Naive thymus-derived CD8-positive, alpha-beta T cell (primary cell): ENCODE results near the gene RERE. TPM values are rescaled to one million over a fixed set of nuclear protein-coding genes. Genes with fewer than 3 reads are reported as not detected.

ENCODE experiments used
- ATAC-seq, 2 donors: fragments of 150-1000 bp; cut with Tn5 transposase in 1 of 2; sonication (Bioruptor Pico), chemical (Tn5 transposase) in 1 of 2; 1 replicate in 1 of 2; 2 replicates in 1 of 2; pipeline ENCODE4 v1.10.0; 2021; ENCODE audit warnings: mild to moderate bottlenecking in 2 of 2, moderate library complexity in 2 of 2
- POLR2A ChIA-PET: fragments of 350-600 bp; sonication (Branson Sonifier 250); formaldehyde crosslinking; loops from one replicate; lab custom pipeline; 2021; ENCODE audit warnings: antibody characterized with exemption; lab: Charles Lee
- DNase-seq, 10 donors: peaks; one replicate each; pipeline versions ENCODE4 v3.0.0 to v3.0.0-alpha.2; 2020 to 2022
- H3K27ac Mint-ChIP-seq, 10 donors: one replicate each; pipeline ENCODE4 v1.8.0; 2020 to 2022; ENCODE audit warnings: mild to moderate bottlenecking in 10 of 10, mixed read lengths in 10 of 10, moderate library complexity in 4 of 10, inconsistent platforms in 1 of 10
- H3K27me3 Mint-ChIP-seq, 5 donors: one replicate each; pipeline ENCODE4 v1.8.0; 2021 to 2022; ENCODE audit warnings: mixed read lengths in 5 of 5
- H3K36me3 Mint-ChIP-seq, 3 donors: one replicate each; pipeline ENCODE4 v1.8.0; 2020 to 2022; ENCODE audit warnings: mixed read lengths in 3 of 3, mild to moderate bottlenecking in 2 of 3, inconsistent platforms in 1 of 3
- H3K4me1 Mint-ChIP-seq, 4 donors: one replicate each; pipeline ENCODE4 v1.8.0; 2021 to 2022; ENCODE audit warnings: mixed read lengths in 4 of 4
- H3K4me3 Mint-ChIP-seq, 10 donors: one replicate each; pipeline ENCODE4 v1.8.0; 2020 to 2022; ENCODE audit warnings: mild to moderate bottlenecking in 10 of 10, mixed read lengths in 10 of 10, moderate library complexity in 6 of 10, inconsistent platforms in 1 of 10
- H3K9me3 Mint-ChIP-seq, 9 donors: one replicate each; pipeline ENCODE4 v1.8.0; 2020 to 2022; ENCODE audit warnings: mixed read lengths in 9 of 9, mild to moderate bottlenecking in 3 of 9, inconsistent platforms in 1 of 9, moderate library complexity in 1 of 9
- polyA plus RNA-seq, 3 donors: library from polyadenylated mRNA; unstranded; fragments of 300-500 nt; fragmentation: Illumina TruSeq; gene quantifications; one replicate each; pipeline ENCODE4 v1.2.3, GENCODE V29; 2021
- total RNA-seq, 8 experiments: library from RNA in 2 of 8; stranded (reverse) in 2 of 8; gene quantifications; one replicate each; pipeline ENCODE4 v1.2.3 and lab custom pipeline; 2021 to 2026

The RERE gene
- total and polyA plus RNA-seq, 5 experiments from 2014 or later, result 4.1 to 84.2 (median 8.8) TPM

GRCh38 chr1:8525216-8525557 lies 292.3 kb downstream of the RERE start:
- no peaks in the 10 kb centered on the region for H3K27me3 Mint-ChIP-seq
- H3K36me3 Mint-ChIP-seq, result peaks cover 0 to 13% (median 11%) of the 10 kb centered on the region in 3 donors
- H3K4me3 Mint-ChIP-seq, result no peak overlapping the region
- no peaks in the 10 kb centered on the region for H3K9me3 Mint-ChIP-seq
- peak in 9 of 10 donors; percentile 17 to 60 (median 46) for DNase-seq
- H3K4me1 Mint-ChIP-seq, result peaks cover 21 to 55% (median 31%) of the 10 kb centered on the region in 4 donors
- ATAC-seq, result peak; percentile 41 to 48
- POLR2A ChIA-PET, result interaction anchor here (0.7 to 2.8 kb wide), 10 partner anchors 8 to 564 kb away, joined by 3 to 28 read pairs (median 5); partner anchors contain the start of gene PARK7
- H3K27ac Mint-ChIP-seq, result no peak overlapping the region

- Mint-ChIP-seq H3K9me3 (no peaks in the 10 kb centered on the region), H3K4me1 (peaks cover 21 to 58% (median 34%) of the 10 kb centered on the region in 4 donors), H3K27me3 (no peaks in the 10 kb centered on the region), H3K36me3 (peaks cover 0 to 13% (median 11%) of the 10 kb centered on the region in 3 donors), H3K27ac (no peak overlapping the region), H3K4me3 (no peak overlapping the region)
- DNase-seq (no peak), ATAC-seq (no peak)
- POLR2A ChIA-PET, result interaction anchor here (0.7 to 2.8 kb wide), 7 partner anchors 8 to 402 kb away, joined by 3 to 28 read pairs (median 9); no protein-coding TSS in a partner anchor
Measured at GRCh38 chr1:8524627-8525157, 292.7 kb downstream of the RERE start.

DNA sequence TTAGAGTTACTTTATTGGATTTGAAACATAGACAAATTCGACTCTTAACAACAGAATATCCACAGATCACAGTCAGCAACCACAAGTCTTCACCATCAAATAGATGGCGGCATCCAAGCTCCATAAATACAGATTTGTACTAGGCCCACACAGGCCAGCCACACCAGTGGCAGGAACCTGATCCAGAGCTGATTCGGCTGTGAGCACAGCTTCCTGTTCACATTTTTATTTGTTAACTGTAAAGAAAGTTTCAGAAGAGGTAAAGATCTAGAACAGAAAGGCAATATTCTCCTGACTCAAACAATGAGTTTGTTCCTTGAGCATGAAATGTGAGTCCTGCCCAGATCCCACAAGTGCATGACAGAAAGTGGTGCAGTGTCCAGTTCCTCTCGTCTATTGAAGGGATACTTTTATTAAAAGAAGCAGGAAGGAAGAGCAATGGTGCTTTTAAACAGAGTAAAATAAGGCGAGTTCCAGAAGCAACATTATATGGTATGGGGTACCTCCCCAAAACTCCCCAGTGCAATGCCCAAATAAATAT lies 293.7 kb downstream of the RERE start:
- peaks cover 21 to 62% (median 39%) of the 10 kb centered on the region in 4 donors for H3K4me1 Mint-ChIP-seq
- H3K36me3 Mint-ChIP-seq, result peaks cover 0 to 13% (median 11%) of the 10 kb centered on the region in 3 donors
- DNase-seq (peak in 4 of 10 donors; percentile 4 to 31 (median 18)), ATAC-seq (no peak)
- no peak overlapping the region for H3K4me3 Mint-ChIP-seq
- no peaks in the 10 kb centered on the region for H3K9me3 Mint-ChIP-seq
- no peak overlapping the region for H3K27ac Mint-ChIP-seq
- no peaks in the 10 kb centered on the region for H3K27me3 Mint-ChIP-seq
- POLR2A ChIA-PET, result interaction anchor here (1.0 to 1.3 kb wide), 4 partner anchors 8 to 99 kb away, joined by 3 to 5 read pairs (median 4); no protein-coding TSS in a partner anchor

- H3K27me3 Mint-ChIP-seq, result no peaks in the 10 kb centered on the region
- ATAC-seq (no peak), DNase-seq (no peak)
- peaks cover 0 to 13% (median 11%) of the 10 kb centered on the region in 3 donors for H3K36me3 Mint-ChIP-seq
- no peaks in the 10 kb centered on the region for H3K9me3 Mint-ChIP-seq
- H3K27ac Mint-ChIP-seq, result peak overlapping the region in 5 of 10 donors; percentile 43 to 75 (median 58)
- POLR2A ChIA-PET, result interaction anchor here (0.6 to 1.6 kb wide), 5 partner anchors 11 to 354 kb away, joined by 3 to 5 read pairs (median 3); partner anchors contain the start of gene SLC45A1
- peak overlapping the region in 1 of 10 donors; percentile 9 for H3K4me3 Mint-ChIP-seq
- H3K4me1 Mint-ChIP-seq, result peaks cover 34 to 85% (median 58%) of the 10 kb centered on the region in 4 donors
Measured at GRCh38 chr1:8520483-8520966, 296.9 kb downstream of the RERE start.

GRCh38 chr1:8519167-8519566 lies 298.3 kb downstream of the RERE start:
- DNase-seq, result no peak
- no peak for ATAC-seq
- no peak overlapping the region for H3K4me3 Mint-ChIP-seq
- POLR2A ChIA-PET, result no interaction called here
- peaks cover 30 to 82% (median 62%) of the 10 kb centered on the region in 4 donors for H3K4me1 Mint-ChIP-seq
- peaks cover 0 to 14% (median 13%) of the 10 kb centered on the region in 3 donors for H3K36me3 Mint-ChIP-seq
- peak overlapping the region in 3 of 10 donors; percentile 37 to 76 (median 57) for H3K27ac Mint-ChIP-seq
- no peaks in the 10 kb centered on the region for H3K27me3 Mint-ChIP-seq
- no peaks in the 10 kb centered on the region for H3K9me3 Mint-ChIP-seq

DNA sequence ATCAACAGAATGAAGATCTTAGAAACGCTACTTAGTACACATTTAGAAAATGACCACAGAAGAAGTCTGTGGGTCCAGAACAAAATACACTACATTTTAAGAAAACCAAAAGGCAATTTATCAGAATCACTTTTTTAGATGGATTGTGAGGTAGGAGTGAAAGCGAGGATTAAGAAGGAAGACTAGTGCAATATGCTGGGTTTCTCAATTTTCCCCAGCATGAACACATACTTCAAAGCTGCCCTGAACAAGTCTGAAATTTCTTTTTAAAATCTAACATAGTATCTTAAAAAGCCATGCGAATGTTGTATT lies 299.0 kb downstream of the RERE start:
- peaks cover 0 to 14% (median 11%) of the 10 kb centered on the region in 3 donors for H3K36me3 Mint-ChIP-seq
- H3K27ac Mint-ChIP-seq, result peak overlapping the region in 9 of 10 donors; percentile 19 to 88 (median 76)
- DNase-seq (no peak), ATAC-seq (no peak)
- no peaks in the 10 kb centered on the region for H3K9me3 Mint-ChIP-seq
- no peaks in the 10 kb centered on the region for H3K27me3 Mint-ChIP-seq
- no peak overlapping the region for H3K4me3 Mint-ChIP-seq
- H3K4me1 Mint-ChIP-seq, result peaks cover 24 to 79% (median 64%) of the 10 kb centered on the region in 4 donors
- POLR2A ChIA-PET, result no interaction called here

DNA sequence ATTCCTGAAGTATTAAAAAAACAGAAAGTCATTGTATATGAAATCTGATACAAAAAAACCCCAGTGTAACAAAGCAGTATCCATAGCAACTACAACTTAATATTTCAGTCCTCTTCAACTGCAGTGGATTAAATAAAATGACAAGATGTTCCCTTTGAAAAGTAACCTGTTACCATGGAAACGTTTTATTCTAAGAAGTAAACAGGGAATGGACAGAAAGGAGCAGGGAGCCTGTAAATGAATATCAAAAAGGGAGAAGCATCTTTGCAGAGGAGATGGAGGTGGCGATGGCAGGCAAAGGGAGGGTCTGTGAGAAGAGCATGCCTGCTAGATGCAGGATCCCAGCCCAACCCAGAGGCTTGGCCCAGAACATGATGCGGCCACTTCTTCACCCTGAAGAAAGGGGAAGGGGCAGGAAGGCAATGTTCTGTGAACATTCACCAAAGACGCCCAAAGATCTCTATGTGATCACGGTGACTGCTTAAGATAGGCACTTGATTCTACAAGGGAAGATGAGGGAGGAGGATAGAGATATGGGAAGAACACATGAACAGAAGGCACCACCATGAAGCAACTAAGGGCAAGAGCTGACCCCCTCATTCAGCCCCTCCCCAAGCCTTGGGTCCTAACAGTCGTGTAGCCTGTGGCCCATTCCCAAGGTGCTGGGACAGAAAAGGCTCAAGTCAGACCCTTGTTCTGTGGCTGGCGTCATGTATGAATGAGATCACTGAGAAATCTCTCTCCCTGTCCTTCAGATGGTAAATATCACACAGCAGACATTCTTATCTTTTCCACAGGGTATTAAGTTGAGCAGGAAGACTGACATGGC lies 299.6 kb downstream of the RERE start:
- peaks cover 22 to 74% (median 65%) of the 10 kb centered on the region in 4 donors for H3K4me1 Mint-ChIP-seq
- DNase-seq (peak in 1 of 10 donors; percentile 13), ATAC-seq (peak; percentile 45 to 55)
- peak overlapping the region in 6 of 10 donors; percentile 1 to 56 (median 40) for H3K4me3 Mint-ChIP-seq
- H3K27ac Mint-ChIP-seq, result peak overlapping the region; percentile 19 to 91 (median 78)
- POLR2A ChIA-PET, result no interaction called here
- H3K9me3 Mint-ChIP-seq, result no peaks in the 10 kb centered on the region
- no peaks in the 10 kb centered on the region for H3K27me3 Mint-ChIP-seq
- H3K36me3 Mint-ChIP-seq, result peaks cover 0 to 12% (median 8%) of the 10 kb centered on the region in 3 donors

- Mint-ChIP-seq H3K36me3 (peaks cover 0 to 7% (median 5%) of the 10 kb centered on the region in 3 donors), H3K27me3 (no peaks in the 10 kb centered on the region), H3K27ac (peak overlapping the region; percentile 19 to 88 (median 76)), H3K4me1 (peaks cover 22 to 73% (median 64%) of the 10 kb centered on the region in 4 donors), H3K4me3 (peak overlapping the region; percentile 5 to 74 (median 54)), H3K9me3 (no peaks in the 10 kb centered on the region)
- DNase-seq, result peak in 3 of 10 donors; percentile 23 to 26 (median 25)
- peak; percentile 68 to 84 for ATAC-seq
- POLR2A ChIA-PET, result interaction anchor here (1.0 kb wide), 1 partner anchor 9 kb away, joined by 9 read pairs; no protein-coding TSS in a partner anchor
Measured at GRCh38 chr1:8516793-8517556, 300.5 kb downstream of the RERE start.

DNA sequence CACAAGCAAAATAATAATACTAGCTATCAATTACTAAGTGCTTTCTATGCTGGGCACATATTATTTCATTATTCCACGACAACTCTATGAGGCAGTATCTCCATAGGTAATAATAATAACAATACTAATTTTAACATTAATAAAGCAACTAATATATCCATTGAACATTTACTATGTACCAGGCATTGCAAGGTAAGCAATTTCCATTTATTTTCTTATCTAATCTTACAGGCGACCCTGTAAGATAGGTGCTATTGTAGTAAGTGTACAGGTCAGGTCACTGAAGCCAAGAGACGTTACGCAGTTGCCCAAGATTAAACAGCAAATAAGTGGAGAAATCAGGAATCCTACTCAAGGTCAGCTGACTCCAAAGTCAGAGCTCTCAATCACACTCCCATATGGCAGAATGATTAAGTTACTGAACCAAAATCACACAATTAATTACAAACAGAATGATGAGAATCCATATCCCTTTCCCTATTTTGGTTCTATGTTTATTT lies 301.1 kb downstream of the RERE start:
- ATAC-seq, result no peak
- POLR2A ChIA-PET, result interaction anchor here (1.0 kb wide), 1 partner anchor 9 kb away, joined by 9 read pairs; no protein-coding TSS in a partner anchor
- H3K9me3 Mint-ChIP-seq, result no peaks in the 10 kb centered on the region
- no peaks in the 10 kb centered on the region for H3K27me3 Mint-ChIP-seq
- peaks cover 22 to 73% (median 64%) of the 10 kb centered on the region in 4 donors for H3K4me1 Mint-ChIP-seq
- DNase-seq, result no peak
- peaks cover 0 to 5% (median 4%) of the 10 kb centered on the region in 3 donors for H3K36me3 Mint-ChIP-seq
- peak overlapping the region in 7 of 10 donors; percentile 5 to 66 (median 51) for H3K4me3 Mint-ChIP-seq
- H3K27ac Mint-ChIP-seq, result peak overlapping the region in 9 of 10 donors; percentile 19 to 88 (median 76)

DNA sequence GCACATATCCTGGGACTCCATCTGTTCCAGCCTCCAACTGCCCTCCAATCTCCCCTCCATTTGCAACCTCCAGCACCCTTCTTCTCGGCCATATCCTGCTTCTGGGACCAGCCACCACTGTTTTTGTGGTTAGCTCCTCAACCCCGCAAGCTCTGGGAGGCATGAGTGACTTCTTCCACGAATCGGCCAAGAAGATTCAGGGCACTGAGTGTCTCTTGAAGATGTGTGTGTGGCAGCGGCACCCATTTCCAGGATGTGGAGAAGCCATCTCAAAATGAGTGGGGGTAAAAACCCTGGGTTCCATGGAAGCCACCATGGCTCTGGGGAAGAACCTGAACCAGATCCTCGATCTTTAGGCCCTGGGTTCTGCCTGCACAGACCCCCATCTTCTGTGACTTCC lies 304.9 kb downstream of the RERE start:
- Mint-ChIP-seq H3K36me3 (peaks cover 0 to 10% (median 2%) of the 10 kb centered on the region in 3 donors), H3K27me3 (no peaks in the 10 kb centered on the region), H3K27ac (peak overlapping the region in 4 of 10 donors; percentile 69 to 71 (median 71)), H3K4me3 (peak overlapping the region in 5 of 10 donors; percentile 6 to 49 (median 22)), H3K4me1 (peaks cover 20 to 68% (median 61%) of the 10 kb centered on the region in 4 donors), H3K9me3 (no peaks in the 10 kb centered on the region)
- DNase-seq, result no peak
- POLR2A ChIA-PET, result interaction anchor here (0.6 to 4.7 kb wide), 3 partner anchors 13 to 40 kb away, joined by 3 to 28 read pairs (median 4); no protein-coding TSS in a partner anchor
- no peak for ATAC-seq
